DND-41 (cell line): ENCODE results near the gene FUOM.

ENCODE experiments used
- CTCF ChIP-seq: IDR thresholded peaks from 2 replicates; pipeline ENCODE4 v1.5.1; 2012; ENCODE audit warnings: borderline replicate concordance, low read length, moderate library complexity, mild to moderate bottlenecking; ENCODE audit not compliant: poor library complexity, severe bottlenecking; ENCODE audit errors: extremely low read depth
- EZH2 ChIP-seq: IDR thresholded peaks from 3 replicates; pipeline ENCODE4 v1.6.1; 2012; ENCODE audit warnings: borderline replicate concordance, low read depth, mild to moderate bottlenecking, moderate library complexity, low read length, inconsistent platforms; ENCODE audit not compliant: severe bottlenecking

DNA sequence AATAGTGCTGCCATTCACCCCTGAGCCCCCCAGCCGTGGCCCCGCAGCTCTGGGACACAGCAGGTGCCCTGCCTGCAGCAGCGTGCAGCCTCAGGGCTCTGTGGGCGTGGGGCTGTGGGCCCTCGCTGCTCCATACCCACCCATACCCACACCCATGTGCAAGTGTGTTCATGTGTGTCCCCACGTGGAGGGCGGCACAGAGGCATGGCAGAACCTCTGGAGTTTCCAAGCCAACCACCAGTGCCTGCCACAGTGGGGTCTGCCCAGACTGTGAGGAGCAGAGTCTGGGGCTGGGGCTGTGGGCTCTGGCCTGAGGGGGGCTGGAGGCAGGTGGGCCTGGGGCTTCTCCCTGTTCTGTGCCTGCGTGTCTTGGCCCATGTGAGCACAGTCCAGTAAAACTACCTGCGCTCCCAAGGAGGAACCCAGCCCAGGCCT lies 8.2 kb downstream of the FUOM start:
- TF ChIP-seq CTCF = no peak
- TF ChIP-seq EZH2 = no peak
